Liver (tissue), 3 donors: ENCODE measurements around the gene ACTRT2.

ENCODE experiments used
- ATF3 ChIP-seq: IDR thresholded peaks from 2 replicates; pipeline ENCODE4 v1.6.1; 2016; ENCODE audit warnings: antibody characterized with exemption
- CTCF ChIP-seq: fragments of 150-350 bp; IDR thresholded peaks from 2 replicates; pipeline ENCODE4 v1.5.1; 2017; ENCODE audit warnings: improper control_type of control experiment, low read depth, low read length; ENCODE audit not compliant: missing input control
- JUND ChIP-seq, 2 donors: IDR thresholded peaks; 2 replicates each; pipeline ENCODE4 v1.6.1; 2016; ENCODE audit warnings: antibody characterized with exemption in 2 of 2
- MAX ChIP-seq: IDR thresholded peaks from 2 replicates; pipeline ENCODE4 v1.6.1; 2016; ENCODE audit warnings: antibody characterized with exemption
- RAD21 ChIP-seq, 2 donors: IDR thresholded peaks; 2 replicates each; pipeline ENCODE4 v1.6.1; 2016; ENCODE audit warnings: antibody characterized with exemption in 2 of 2, mild to moderate bottlenecking in 2 of 2
- REST ChIP-seq: IDR thresholded peaks from 2 replicates; pipeline ENCODE4 v1.6.1; 2016; ENCODE audit warnings: antibody characterized with exemption, mild to moderate bottlenecking
- RXRA ChIP-seq, 2 donors: IDR thresholded peaks; 2 replicates each; pipeline ENCODE4 v1.6.1; 2017 to 2018; ENCODE audit warnings: antibody characterized with exemption in 2 of 2, mild to moderate bottlenecking in 1 of 2
- YY1 ChIP-seq: IDR thresholded peaks from 2 replicates; pipeline ENCODE4 v1.6.1; 2016; ENCODE audit warnings: antibody characterized with exemption, mild to moderate bottlenecking
- ZBTB33 ChIP-seq: IDR thresholded peaks from 2 replicates; pipeline ENCODE4 v1.6.1; 2016; ENCODE audit warnings: antibody characterized with exemption
- donor health status: healthy.
- donor health status: healthy.

GRCh38 chr1:2985694-2986548 lies 35.3 kb upstream of the ACTRT2 start:
- no peak for TF ChIP-seq CTCF
- TF ChIP-seq JUND (IDR thresholded peaks at IDR 0.05) = no peak
- no peak for TF ChIP-seq RAD21 (IDR thresholded peaks at IDR 0.05)
- no peak for TF ChIP-seq ZBTB33
- TF ChIP-seq MAX = no peak
- TF ChIP-seq REST = no peak
- no peak for TF ChIP-seq ATF3
- no peak for TF ChIP-seq YY1
- no peak for TF ChIP-seq RXRA (IDR thresholded peaks at IDR 0.05)
